ENCODE data around the gene C19orf47. TPM values are rescaled to one million over a fixed set of nuclear protein-coding genes. Genes with fewer than 3 reads are reported as not detected.

Gene C19orf47
- total and polyA plus RNA-seq, 2 donors (not counting 1 experiment from before 2014, with no cell fraction given), result 5.1 to 9.1 TPM

DNA sequence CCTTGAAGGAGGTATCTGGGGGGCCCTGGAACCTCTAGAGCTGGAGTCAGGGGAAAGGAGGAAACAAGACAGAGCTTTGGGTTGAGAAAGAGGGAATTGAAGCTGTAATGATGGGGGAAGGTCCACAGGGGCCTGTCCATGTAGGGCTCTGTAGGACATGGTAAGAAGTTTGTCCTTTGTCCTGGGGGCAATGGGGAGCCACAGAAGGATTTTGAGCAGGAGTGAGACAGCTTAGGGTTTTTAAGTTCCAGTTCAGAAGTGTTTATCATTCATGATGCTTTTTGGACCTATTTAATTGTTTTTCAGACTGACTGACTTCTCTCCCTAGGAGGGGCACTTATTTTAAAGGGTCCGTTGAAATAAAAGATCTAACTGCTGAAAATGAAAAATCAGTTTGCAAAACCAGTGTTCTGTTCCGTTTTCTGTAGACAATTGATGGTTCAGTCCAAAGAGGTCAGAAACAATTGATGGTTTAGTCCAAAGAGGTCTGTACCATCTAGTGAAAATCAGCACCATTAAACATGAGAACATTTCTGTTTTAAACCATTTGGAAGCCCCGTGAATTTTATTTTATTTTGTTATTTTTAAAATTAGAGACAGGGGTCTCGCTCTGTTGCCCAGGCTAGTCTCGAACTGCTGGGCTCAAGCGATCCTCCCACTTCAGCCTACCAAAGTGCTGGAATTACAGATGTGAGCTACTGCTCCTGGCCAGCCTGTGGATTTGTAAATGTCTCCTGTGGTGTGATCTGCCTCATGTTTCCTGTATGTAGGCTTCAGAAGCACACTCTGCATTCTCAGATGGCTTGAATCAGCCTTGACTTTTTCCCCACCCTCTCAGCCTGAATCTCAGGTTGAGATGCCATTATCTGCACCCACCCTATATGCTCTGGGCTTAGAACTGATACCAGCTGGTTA is 8.7 kb upstream of the C19orf47 start:
- no peaks in the 10 kb centered on the region for H3K36me3 ChIP-seq (ENCODE audit: control insufficient read depth, insufficient read depth, low read length)
- H3K4me2 ChIP-seq (ENCODE audit: extremely low read depth, insufficient read depth, low read length), result no peak overlapping the region
- no peaks in the 10 kb centered on the region for H4K20me1 ChIP-seq (ENCODE audit: control insufficient read depth, extremely low read depth, insufficient read depth, low read length)
- H3K79me2 ChIP-seq (ENCODE audit: control insufficient read depth, insufficient read depth, low read length), result no peaks in the 10 kb centered on the region
- H3K4me1 ChIP-seq (ENCODE audit: control insufficient read depth, extremely low read depth, insufficient read depth, low read length), result no peaks in the 10 kb centered on the region
- DNase-seq (ENCODE audit: low read depth in 2 of 2), result no peak
- no peak overlapping the region for H3K9ac ChIP-seq (ENCODE audit: insufficient read depth, low read length)
- no peak overlapping the region for H3K4me3 ChIP-seq (replicated peaks in 1 of 4; ENCODE audit: control extremely low read depth in 1 of 4, insufficient read depth in 1 of 4, low read depth in 3 of 4, low read length in 4 of 4)
- no peaks in the 10 kb centered on the region for H3K9me3 ChIP-seq (ENCODE audit: control insufficient read depth, insufficient read depth, low read depth, low read length)
- TF ChIP-seq EZH2 (IDR thresholded peaks at IDR 0.05; ENCODE audit: low read length, missing control alignments), result no peak
- TF ChIP-seq, protein P1, sequence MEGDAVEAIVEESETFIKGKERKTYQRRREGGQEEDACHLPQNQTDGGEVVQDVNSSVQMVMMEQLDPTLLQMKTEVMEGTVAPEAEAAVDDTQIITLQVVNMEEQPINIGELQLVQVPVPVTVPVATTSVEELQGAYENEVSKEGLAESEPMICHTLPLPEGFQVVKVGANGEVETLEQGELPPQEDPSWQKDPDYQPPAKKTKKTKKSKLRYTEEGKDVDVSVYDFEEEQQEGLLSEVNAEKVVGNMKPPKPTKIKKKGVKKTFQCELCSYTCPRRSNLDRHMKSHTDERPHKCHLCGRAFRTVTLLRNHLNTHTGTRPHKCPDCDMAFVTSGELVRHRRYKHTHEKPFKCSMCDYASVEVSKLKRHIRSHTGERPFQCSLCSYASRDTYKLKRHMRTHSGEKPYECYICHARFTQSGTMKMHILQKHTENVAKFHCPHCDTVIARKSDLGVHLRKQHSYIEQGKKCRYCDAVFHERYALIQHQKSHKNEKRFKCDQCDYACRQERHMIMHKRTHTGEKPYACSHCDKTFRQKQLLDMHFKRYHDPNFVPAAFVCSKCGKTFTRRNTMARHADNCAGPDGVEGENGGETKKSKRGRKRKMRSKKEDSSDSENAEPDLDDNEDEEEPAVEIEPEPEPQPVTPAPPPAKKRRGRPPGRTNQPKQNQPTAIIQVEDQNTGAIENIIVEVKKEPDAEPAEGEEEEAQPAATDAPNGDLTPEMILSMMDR (conservative IDR thresholded peaks at IDR 0.05 in 1 of 2, IDR thresholded peaks at IDR 0.05 in 1 of 2; ENCODE audit: low read depth in 1 of 2, low read length in 2 of 2), result no peak
- H3K27me3 ChIP-seq (ENCODE audit: control insufficient read depth, insufficient read depth, low read length), result no peaks in the 10 kb centered on the region
- no peak overlapping the region for H2AFZ ChIP-seq (ENCODE audit: low read length)
- H3K27ac ChIP-seq (ENCODE audit: insufficient read depth, low read length), result no peak overlapping the region

DNA sequence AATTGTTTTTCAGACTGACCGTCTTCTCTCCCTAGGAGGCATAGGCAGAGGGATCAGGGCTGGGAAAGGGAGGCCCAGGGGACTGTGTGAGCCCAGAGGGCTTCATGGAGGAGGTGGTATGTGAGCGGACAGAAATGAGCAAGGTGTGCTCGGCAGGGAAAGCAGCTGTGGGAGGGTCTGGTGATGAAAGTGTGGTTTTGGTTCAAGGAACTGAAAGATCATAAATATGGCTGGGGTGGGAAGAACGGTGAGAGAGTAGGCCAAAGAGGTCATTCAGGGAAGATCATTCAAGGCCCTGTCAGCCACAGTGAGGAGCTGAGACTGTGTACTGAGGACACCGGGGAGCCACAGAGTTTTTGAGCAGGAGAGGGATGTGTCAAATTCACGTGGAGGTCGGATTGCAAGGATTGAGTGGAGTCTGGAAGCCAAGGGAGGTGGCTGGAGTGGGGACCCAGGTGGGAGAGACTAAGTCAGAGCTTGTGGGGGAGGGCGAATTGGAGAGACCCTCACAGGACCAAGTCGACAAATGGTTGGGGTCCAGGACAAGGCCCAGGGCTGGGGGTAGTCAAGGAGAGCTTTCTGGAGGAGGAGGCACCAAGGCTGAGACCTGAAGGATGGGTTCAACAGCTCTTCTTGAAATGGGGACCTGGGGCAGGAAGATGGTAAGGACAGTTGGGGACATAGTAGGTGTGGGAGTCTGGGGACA is 7.9 kb upstream of the C19orf47 start:
- Histone ChIP-seq H3K4me1 (ENCODE audit: control insufficient read depth, extremely low read depth, insufficient read depth, low read length) (no peaks in the 10 kb centered on the region), H3K79me2 (ENCODE audit: control insufficient read depth, insufficient read depth, low read length) (no peaks in the 10 kb centered on the region), H3K27ac (ENCODE audit: insufficient read depth, low read length) (no peak overlapping the region), H3K4me2 (ENCODE audit: extremely low read depth, insufficient read depth, low read length) (no peak overlapping the region), H3K9me3 (ENCODE audit: control insufficient read depth, insufficient read depth, low read depth, low read length) (no peaks in the 10 kb centered on the region), H2AFZ (ENCODE audit: low read length) (no peak overlapping the region), H3K27me3 (ENCODE audit: control insufficient read depth, insufficient read depth, low read length) (no peaks in the 10 kb centered on the region), H3K4me3 (replicated peaks in 1 of 4; ENCODE audit: control extremely low read depth in 1 of 4, insufficient read depth in 1 of 4, low read depth in 3 of 4, low read length in 4 of 4) (no peak overlapping the region), H4K20me1 (ENCODE audit: control insufficient read depth, extremely low read depth, insufficient read depth, low read length) (no peaks in the 10 kb centered on the region), H3K36me3 (ENCODE audit: control insufficient read depth, insufficient read depth, low read length) (no peaks in the 10 kb centered on the region), H3K9ac (ENCODE audit: insufficient read depth, low read length) (no peak overlapping the region)
- DNase-seq (ENCODE audit: low read depth in 2 of 2), result no peak
- TF ChIP-seq, protein P1 (conservative IDR thresholded peaks at IDR 0.05 in 1 of 2, IDR thresholded peaks at IDR 0.05 in 1 of 2; ENCODE audit: low read depth in 1 of 2, low read length in 2 of 2), result no peak
- no peak for TF ChIP-seq EZH2 (IDR thresholded peaks at IDR 0.05; ENCODE audit: low read length, missing control alignments)

DNA sequence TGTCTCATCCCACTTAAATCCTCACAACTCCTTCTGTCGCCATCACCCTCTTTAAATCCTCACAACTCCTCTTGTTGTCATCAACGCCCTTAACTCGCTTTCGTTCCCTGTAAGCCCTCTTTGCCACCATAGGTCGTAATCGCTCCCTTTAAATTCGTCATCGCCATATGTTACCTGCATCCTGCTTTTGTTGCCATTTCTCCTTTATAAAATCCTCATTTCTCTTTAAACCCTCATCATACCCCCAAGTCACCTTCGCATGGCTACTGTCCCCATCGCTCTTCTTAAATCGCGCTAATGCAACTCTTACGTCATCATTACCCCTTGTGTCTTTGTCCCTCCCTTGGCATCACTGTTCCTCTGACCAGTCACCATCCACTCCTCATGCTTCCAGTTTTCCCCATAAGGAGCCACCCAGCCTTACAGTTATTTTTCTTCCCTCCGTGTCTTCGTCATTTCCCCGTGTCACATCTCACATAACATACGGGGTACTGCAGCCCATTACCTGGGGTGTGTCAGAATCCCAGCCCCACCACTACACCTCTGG is 837 bp upstream of the C19orf47 start:
- Histone ChIP-seq H3K9me3 (ENCODE audit: control insufficient read depth, insufficient read depth, low read depth, low read length) (no peaks in the 10 kb centered on the region), H3K9ac (ENCODE audit: insufficient read depth, low read length) (peak overlapping the region; percentile 58), H3K36me3 (ENCODE audit: control insufficient read depth, insufficient read depth, low read length) (no peaks in the 10 kb centered on the region), H4K20me1 (ENCODE audit: control insufficient read depth, extremely low read depth, insufficient read depth, low read length) (no peaks in the 10 kb centered on the region), H3K27ac (ENCODE audit: insufficient read depth, low read length) (peak overlapping the region; percentile 82), H3K4me3 (replicated peaks in 1 of 4; ENCODE audit: control extremely low read depth in 1 of 4, insufficient read depth in 1 of 4, low read depth in 3 of 4, low read length in 4 of 4) (peak overlapping the region; percentile 72 to 95 (median 85)), H2AFZ (ENCODE audit: low read length) (peak overlapping the region; percentile 88), H3K4me2 (ENCODE audit: extremely low read depth, insufficient read depth, low read length) (peak overlapping the region; percentile 95), H3K4me1 (ENCODE audit: control insufficient read depth, extremely low read depth, insufficient read depth, low read length) (no peaks in the 10 kb centered on the region), H3K79me2 (ENCODE audit: control insufficient read depth, insufficient read depth, low read length) (peaks cover 29% of the 10 kb centered on the region), H3K27me3 (ENCODE audit: control insufficient read depth, insufficient read depth, low read length) (no peaks in the 10 kb centered on the region)
- peak; percentile 60 to 65 for DNase-seq (ENCODE audit: low read depth in 2 of 2)
- TF ChIP-seq, protein P1 (conservative IDR thresholded peaks at IDR 0.05 in 1 of 2, IDR thresholded peaks at IDR 0.05 in 1 of 2; ENCODE audit: low read depth in 1 of 2, low read length in 2 of 2), result no peak
- TF ChIP-seq EZH2 (IDR thresholded peaks at IDR 0.05; ENCODE audit: low read length, missing control alignments), result no peak

All from fibroblast of lung (primary cell).